Esophagus muscularis mucosa (tissue), 4 donors: ENCODE data around the gene INPP4B. TPM values are rescaled to one million over a fixed set of nuclear protein-coding genes. Genes with fewer than 3 reads are reported as not detected.
"Not testable (repeated sequence)": the region's sequence is repeated elsewhere in the genome, so short reads cannot be mapped to it uniquely, and the experiment has no call there.

Experiments
- DNase-seq: peaks from one replicate; pipeline ENCODE4 v3.0.0-alpha.2; 2017; ENCODE audit errors: extremely low spot score
- H3K27ac ChIP-seq, 4 donors: fragments of 200-600 bp; sonication (generic); replicated peaks in 1 of 4; 1 replicate in 3 of 4; 2 replicates in 1 of 4; pipeline ENCODE4 v1.5.1; 2016 to 2019; ENCODE audit warnings: mild to moderate bottlenecking in 1 of 4
- H3K27me3 ChIP-seq, 4 donors: fragments of 200-600 bp; sonication (generic); one replicate each; pipeline versions ENCODE4 v1.5.1 to v1.6.0; 2016 to 2019
- H3K36me3 ChIP-seq, 4 donors: fragments of 200-600 bp; sonication (generic); one replicate each; pipeline ENCODE4 v1.5.1; 2016 to 2019
- H3K4me1 ChIP-seq, 4 donors: fragments of 200-600 bp; sonication (generic); one replicate each; pipeline ENCODE4 v1.5.1; 2016 to 2019
- H3K4me3 ChIP-seq, 4 donors: fragments of 200-600 bp; sonication (generic); 1 replicate in 2 of 4; 2 replicates in 2 of 4; pipeline ENCODE4 v1.5.1; 2016 to 2019; ENCODE audit warnings: mild to moderate bottlenecking in 4 of 4, moderate library complexity in 1 of 4
- H3K9me3 ChIP-seq, 4 donors: fragments of 200-600 bp; sonication (generic); 1 replicate in 3 of 4; 2 replicates in 1 of 4; pipeline ENCODE4 v1.5.1; 2016 to 2019
- EP300 ChIP-seq: sonication (generic); formaldehyde crosslinking; IDR thresholded peaks from one replicate; pipeline ENCODE4 v1.6.1; 2017; ENCODE audit warnings: antibody characterized with exemption
- POLR2A ChIP-seq: fragments of 450-650 bp; IDR thresholded peaks from one replicate; pipeline ENCODE4 v1.6.1; 2017; ENCODE audit warnings: antibody characterized with exemption, moderate library complexity, mild to moderate bottlenecking, low read depth
- POLR2AphosphoS5 ChIP-seq, 2 donors: sonication (generic); formaldehyde crosslinking; IDR thresholded peaks; one replicate each; pipeline ENCODE4 v1.6.1; 2017; ENCODE audit warnings: antibody characterized with exemption in 2 of 2
- WGBS: methylation state at CpG from one replicate; pipeline ENCODE4 v1.1.5; 2018; 5-methylcytosine and 5-hydroxymethylcytosine counted together
- intact Hi-C: fragments of 100-400 bp; cut with DNase I; formaldehyde crosslinking; loops from one replicate; pipeline ENCODE4 v1.15.1; 2023
- total RNA-seq, 4 donors: library from RNA; depleted of rRNA; stranded (reverse); fragments of >200 nt; gene quantifications; one replicate each; pipeline versions ENCODE4 v1.1.0 to v1.2.1, GENCODE V29; 2016
- TF ChIP-seq, protein P1 (sequence below), 3 experiments: fragments of 200-600 bp in 2 of 3; fragments of 450-650 bp in 1 of 3; sonication (generic) in 2 of 3; IDR thresholded peaks; one replicate each; pipeline ENCODE4 v1.5.1; 2017 to 2019; ENCODE audit warnings: antibody characterized with exemption in 3 of 3, mild to moderate bottlenecking in 2 of 3, moderate library complexity in 1 of 3

INPP4B gene
- total RNA-seq, 4 donors from 2014 or later: 12.7 to 23.4 (median 15.9) TPM

DNA sequence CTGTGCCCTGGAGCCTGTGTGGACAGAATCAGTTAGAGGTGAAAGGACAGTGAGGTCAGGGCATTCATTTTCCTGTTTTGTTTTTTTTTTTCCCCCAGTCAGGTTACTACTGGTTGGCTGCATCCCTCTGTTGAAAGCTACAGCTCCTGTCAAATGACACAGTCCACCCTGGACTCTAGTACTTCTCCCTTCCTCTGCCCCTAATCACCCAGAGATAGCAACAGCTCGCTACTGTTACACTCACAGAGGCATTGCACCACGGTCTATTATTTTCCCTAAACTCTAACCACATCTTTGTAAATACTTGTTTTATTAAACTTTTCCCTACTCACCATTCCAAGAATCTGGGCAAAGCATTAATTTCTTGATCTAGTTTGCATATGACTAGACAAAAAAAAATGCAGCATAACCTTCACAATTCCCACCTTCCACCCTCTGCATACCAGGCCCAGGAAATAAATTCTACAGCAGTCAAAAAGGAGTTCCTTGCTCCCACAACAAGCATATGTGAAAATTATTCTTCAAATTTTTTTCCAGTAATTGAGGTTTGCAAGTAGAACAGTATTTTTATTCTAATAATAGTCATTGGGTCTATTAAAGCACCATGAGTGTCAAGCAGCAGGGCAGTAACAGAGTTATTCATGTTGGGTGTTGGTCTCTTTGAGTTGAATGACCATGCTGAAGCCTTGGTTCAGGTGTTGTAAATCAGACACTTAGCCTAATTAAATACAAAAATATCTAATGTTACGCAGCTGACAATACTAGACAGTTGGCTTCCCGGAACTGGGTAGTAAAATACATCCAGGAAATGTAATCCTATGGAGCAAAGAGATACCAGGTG lies 329.2 kb downstream of the INPP4B start:
- TF ChIP-seq EP300 (no peak), POLR2A (no peak), POLR2AphosphoS5 (IDR thresholded peaks at IDR 0.05) (no peak)
- TF ChIP-seq, protein P1, sequence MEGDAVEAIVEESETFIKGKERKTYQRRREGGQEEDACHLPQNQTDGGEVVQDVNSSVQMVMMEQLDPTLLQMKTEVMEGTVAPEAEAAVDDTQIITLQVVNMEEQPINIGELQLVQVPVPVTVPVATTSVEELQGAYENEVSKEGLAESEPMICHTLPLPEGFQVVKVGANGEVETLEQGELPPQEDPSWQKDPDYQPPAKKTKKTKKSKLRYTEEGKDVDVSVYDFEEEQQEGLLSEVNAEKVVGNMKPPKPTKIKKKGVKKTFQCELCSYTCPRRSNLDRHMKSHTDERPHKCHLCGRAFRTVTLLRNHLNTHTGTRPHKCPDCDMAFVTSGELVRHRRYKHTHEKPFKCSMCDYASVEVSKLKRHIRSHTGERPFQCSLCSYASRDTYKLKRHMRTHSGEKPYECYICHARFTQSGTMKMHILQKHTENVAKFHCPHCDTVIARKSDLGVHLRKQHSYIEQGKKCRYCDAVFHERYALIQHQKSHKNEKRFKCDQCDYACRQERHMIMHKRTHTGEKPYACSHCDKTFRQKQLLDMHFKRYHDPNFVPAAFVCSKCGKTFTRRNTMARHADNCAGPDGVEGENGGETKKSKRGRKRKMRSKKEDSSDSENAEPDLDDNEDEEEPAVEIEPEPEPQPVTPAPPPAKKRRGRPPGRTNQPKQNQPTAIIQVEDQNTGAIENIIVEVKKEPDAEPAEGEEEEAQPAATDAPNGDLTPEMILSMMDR (IDR thresholded peaks at IDR 0.05): no peak
- intact Hi-C loops: no loop called here
- no peak for DNase-seq
- Histone ChIP-seq H3K27me3 (no peaks in the 10 kb centered on the region), H3K9me3 (no peaks in the 10 kb centered on the region), H3K4me1 (peaks cover 0 to 6% (median 0%) of the 10 kb centered on the region in 4 donors), H3K36me3 (no peaks in the 10 kb centered on the region), H3K27ac (no peak overlapping the region), H3K4me3 (no peak overlapping the region)
- WGBS: 92% methylated on average over 4 of the region's 4 CpGs

DNA sequence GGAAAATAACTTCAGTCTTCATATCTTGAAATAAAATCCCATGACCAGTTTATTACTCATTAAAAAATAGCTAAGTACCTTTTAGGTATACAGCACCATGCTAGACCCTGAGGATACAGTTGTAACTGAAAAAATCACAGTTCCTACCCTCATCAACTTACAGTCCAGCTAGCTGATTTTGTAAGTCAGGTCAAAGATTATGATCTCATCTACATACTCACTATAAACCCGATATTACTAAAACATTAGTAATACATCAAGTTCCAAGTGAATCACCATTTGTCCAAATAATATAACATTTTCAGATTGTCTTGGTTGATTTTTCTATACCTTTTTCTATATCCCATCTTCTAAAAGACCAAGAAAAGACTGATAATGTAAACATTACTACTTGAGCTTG lies 333.9 kb downstream of the INPP4B start:
- TF ChIP-seq POLR2A: no peak
- no peak for TF ChIP-seq EP300
- TF ChIP-seq, protein P1 (IDR thresholded peaks at IDR 0.05): no peak
- TF ChIP-seq POLR2AphosphoS5 (IDR thresholded peaks at IDR 0.05): no peak
- DNase-seq: no peak
- no peaks in the 10 kb centered on the region for H3K27me3 ChIP-seq
- no peak overlapping the region for H3K27ac ChIP-seq
- peaks cover 0 to 3% (median 0%) of the 10 kb centered on the region in 4 donors for H3K4me1 ChIP-seq
- intact Hi-C loops: no loop called here
- no peak overlapping the region for H3K4me3 ChIP-seq
- H3K9me3 ChIP-seq: no peaks in the 10 kb centered on the region
- WGBS: 89% methylated on average over 1 of the region's 1 CpG
- no peaks in the 10 kb centered on the region for H3K36me3 ChIP-seq

DNA sequence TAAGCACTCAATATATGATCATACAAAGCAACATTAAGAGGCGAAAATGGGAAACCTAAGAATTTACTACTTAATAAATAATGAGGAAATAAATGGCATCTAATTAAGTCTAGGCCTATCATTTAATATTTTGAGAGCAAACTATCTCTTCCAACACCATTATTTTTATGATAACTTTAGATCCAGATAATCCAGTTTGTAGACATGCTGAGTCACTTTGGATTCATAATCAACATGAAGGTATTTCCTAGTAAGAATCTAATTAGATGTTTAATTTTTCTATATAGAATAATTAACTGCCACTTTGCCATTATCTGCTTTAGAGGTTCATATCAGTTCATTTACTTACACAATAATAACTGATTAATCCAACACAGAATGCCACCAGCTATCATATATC lies 336.2 kb downstream of the INPP4B start:
- 100% methylated on average over 1 of the region's 1 CpG for WGBS
- H3K36me3 ChIP-seq: no peaks in the 10 kb centered on the region
- H3K4me3 ChIP-seq: no peak overlapping the region
- H3K27me3 ChIP-seq: no peaks in the 10 kb centered on the region
- no peaks in the 10 kb centered on the region for H3K4me1 ChIP-seq
- H3K27ac ChIP-seq: no peak overlapping the region
- no peak for DNase-seq
- H3K9me3 ChIP-seq: no peaks in the 10 kb centered on the region
- TF ChIP-seq EP300 (no peak), POLR2A (no peak), POLR2AphosphoS5 (IDR thresholded peaks at IDR 0.05) (no peak)
- TF ChIP-seq, protein P1 (IDR thresholded peaks at IDR 0.05): no peak
- intact Hi-C loops: no loop called here

DNA sequence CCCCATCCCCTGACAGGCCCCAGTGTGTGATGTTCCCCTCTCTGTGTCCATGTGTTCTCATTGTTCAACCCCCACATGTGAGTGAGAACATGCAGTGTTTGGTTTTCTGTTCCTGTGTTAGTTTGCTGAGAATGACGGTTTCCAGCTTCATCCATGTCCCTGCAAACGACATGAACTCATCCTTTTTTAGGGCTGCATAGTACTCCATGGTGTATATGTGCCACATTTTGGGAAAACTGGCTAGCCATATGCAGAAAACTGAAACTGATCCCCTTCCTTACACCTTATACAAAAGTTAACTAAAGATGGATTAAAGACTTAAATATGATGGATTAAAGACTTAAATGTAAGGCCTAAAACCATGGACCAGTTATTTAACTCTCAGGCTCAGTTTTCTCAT lies 336.7 kb downstream of the INPP4B start:
- H3K27ac ChIP-seq, DNase-seq, H3K4me3 ChIP-seq, H3K36me3 ChIP-seq, H3K4me1 ChIP-seq, H3K27me3 ChIP-seq, H3K9me3 ChIP-seq, intact Hi-C loops: not testable (repeated sequence)
- 90% methylated on average over 2 of the region's 2 CpGs for WGBS

DNA sequence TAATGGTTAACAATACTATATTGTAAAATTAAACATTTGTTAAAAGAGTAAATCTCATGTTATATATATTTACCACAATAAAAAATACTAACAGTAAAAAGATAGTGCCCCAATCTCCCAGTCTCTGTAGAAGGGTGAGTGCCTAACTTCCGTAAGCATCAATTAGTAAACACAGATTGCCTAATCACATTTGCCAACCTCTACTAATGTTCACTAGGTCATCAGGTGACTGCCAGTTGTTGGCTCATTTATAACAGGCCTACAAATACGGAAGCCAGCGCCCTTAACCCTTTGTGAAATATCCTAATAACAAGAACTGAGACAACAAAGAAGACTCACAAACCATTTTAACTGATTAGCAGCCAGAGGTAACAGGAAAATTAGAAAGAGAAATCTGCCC lies 345.1 kb downstream of the INPP4B start:
- H3K4me3 ChIP-seq: no peak overlapping the region
- 90% methylated on average over 3 of the region's 3 CpGs for WGBS

More for the DNA sequence above, 345.1 kb downstream of the INPP4B start:
- Histone ChIP-seq H3K27me3 (no peaks in the 10 kb centered on the region), H3K9me3 (no peaks in the 10 kb centered on the region), H3K27ac (no peak overlapping the region), H3K36me3 (no peaks in the 10 kb centered on the region), H3K4me1 (no peaks in the 10 kb centered on the region)
- TF ChIP-seq, protein P1 (IDR thresholded peaks at IDR 0.05): no peak
- TF ChIP-seq POLR2AphosphoS5 (IDR thresholded peaks at IDR 0.05) (no peak), POLR2A (no peak), EP300 (no peak)
- intact Hi-C loops: no loop called here
- DNase-seq: no peak
